Measurements from ENCODE around the gene SPATA31D4.

DNA sequence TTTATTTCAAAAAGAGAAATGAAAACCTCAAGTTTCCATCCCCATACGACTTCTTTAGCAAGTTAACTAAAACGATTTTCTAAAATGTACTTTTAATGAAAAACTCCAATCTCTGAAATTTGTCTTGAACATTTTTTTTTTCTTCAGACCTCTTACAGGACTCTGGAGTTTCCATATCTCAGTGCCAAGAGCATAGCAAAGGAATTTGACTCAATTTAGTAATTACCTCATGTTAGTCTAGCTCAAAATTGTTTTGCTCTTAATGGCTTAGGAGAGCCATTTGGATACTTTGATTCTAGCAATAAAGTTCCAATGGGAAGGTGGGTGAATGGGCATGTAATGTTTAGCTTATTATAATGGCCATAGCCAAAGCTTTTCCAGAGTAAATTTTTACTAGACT, 26.0 kb upstream of the SPATA31D4 start:
- TF ChIP-seq, protein P1, sequence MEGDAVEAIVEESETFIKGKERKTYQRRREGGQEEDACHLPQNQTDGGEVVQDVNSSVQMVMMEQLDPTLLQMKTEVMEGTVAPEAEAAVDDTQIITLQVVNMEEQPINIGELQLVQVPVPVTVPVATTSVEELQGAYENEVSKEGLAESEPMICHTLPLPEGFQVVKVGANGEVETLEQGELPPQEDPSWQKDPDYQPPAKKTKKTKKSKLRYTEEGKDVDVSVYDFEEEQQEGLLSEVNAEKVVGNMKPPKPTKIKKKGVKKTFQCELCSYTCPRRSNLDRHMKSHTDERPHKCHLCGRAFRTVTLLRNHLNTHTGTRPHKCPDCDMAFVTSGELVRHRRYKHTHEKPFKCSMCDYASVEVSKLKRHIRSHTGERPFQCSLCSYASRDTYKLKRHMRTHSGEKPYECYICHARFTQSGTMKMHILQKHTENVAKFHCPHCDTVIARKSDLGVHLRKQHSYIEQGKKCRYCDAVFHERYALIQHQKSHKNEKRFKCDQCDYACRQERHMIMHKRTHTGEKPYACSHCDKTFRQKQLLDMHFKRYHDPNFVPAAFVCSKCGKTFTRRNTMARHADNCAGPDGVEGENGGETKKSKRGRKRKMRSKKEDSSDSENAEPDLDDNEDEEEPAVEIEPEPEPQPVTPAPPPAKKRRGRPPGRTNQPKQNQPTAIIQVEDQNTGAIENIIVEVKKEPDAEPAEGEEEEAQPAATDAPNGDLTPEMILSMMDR (IDR thresholded peaks at IDR 0.05), result no peak
- TF ChIP-seq POLR2A (IDR thresholded peaks at IDR 0.05), result no peak
